H1 (cell line): ENCODE measurements around the gene NFIA. TPM values are rescaled to one million over a fixed set of nuclear protein-coding genes. Genes with fewer than 3 reads are reported as not detected.

Experiments
- BACH1 ChIP-seq: IDR thresholded peaks from 2 replicates; pipeline ENCODE4 v1.6.1; 2012; ENCODE audit warnings: low read length, improper control_type of control experiment
- CBX8 ChIP-seq: fragments of 300-800, 300-1000 bp; sonication (generic); IDR thresholded peaks from 2 replicates; pipeline ENCODE4 v1.7.1; 2016; ENCODE audit warnings: low read depth, low read length, borderline replicate concordance
- CREB1 ChIP-seq: IDR thresholded peaks from 2 replicates; pipeline ENCODE4 v1.6.1; 2012; ENCODE audit warnings: inconsistent platforms
- SP4 ChIP-seq: IDR thresholded peaks from 2 replicates; pipeline ENCODE4 v1.6.1; 2012; ENCODE audit warnings: low read length, inconsistent platforms
- polyA plus RNA-seq, 7 experiments: library from polyadenylated mRNA; depleted of rRNA in 3 of 7; stranded (reverse) in 5 of 7; unstranded in 2 of 7; fragments of >200 nt in 5 of 7; fragments of 200-250 nt in 2 of 7; gene quantifications; 1 replicate in 5 of 7; 2 replicates in 1 of 7; 4 replicates in 1 of 7; pipeline versions ENCODE4 v1.2.1 to v1.2.3, GENCODE V29; 2011 to 2013; ENCODE audit warnings: missing spikeins in 2 of 7, mixed read lengths in 2 of 7
- total RNA-seq: library from RNA; stranded (reverse); fragmentation: NEBNext Ultra II Directional; extraction: Animal tissue kit (Norgen Biotek cat#: 25700); gene quantifications from 2 replicates; pipeline ENCODE4 v1.2.1, GENCODE V29; 2021

Gene NFIA
- total and polyA plus RNA-seq, 2 of the 8 experiments (the other 6 are each of a cell fraction or from before 2014, with no cell fraction given), result 1.8 to 2.3 TPM

DNA sequence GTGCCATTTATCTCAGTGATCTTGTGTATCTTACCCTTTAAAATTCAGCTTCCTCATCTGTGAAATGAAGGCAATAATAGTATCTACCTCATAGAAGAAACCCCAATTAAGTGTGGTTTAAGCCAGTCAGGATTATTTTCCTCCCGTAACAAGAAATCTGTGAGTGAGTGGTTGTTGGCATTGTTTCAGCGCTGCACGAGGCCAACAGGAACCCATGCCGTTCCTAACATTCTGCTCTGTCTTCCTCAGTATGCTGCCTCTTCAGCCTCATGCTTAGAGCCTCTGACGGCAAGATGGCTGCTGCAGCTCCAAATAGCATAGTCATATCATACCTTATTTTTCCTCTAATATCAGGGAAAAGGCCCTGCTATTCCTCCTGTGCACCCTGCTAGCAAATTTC is 352.9 kb downstream of the NFIA start (continued):
- TF ChIP-seq CBX8 (no peak), SP4 (no peak), BACH1 (no peak), CREB1 (no peak)
